Testis (tissue), 3 donors: ENCODE data around the gene C3. TPM values are rescaled to one million over a fixed set of nuclear protein-coding genes. Genes with fewer than 3 reads are reported as not detected.

Experiments
- DNase-seq: peaks from one replicate; pipeline ENCODE4 v3.0.0-alpha.2; 2019
- H3K27ac ChIP-seq, 2 donors: fragments of 200-600 bp; sonication (generic); one replicate each; pipeline ENCODE4 v1.5.1; 2019
- H3K27me3 ChIP-seq: fragments of 200-600 bp; sonication (generic); one replicate; pipeline ENCODE4 v1.5.1; 2019
- H3K36me3 ChIP-seq: fragments of 200-600 bp; sonication (generic); one replicate; pipeline ENCODE4 v1.5.1; 2017; ENCODE audit warnings: low read depth; ENCODE audit errors: missing control alignments
- H3K4me1 ChIP-seq: fragments of 200-600 bp; sonication (generic); one replicate; pipeline ENCODE4 v1.5.1; 2019
- H3K4me3 ChIP-seq, 2 donors: fragments of 200-600 bp; sonication (generic); one replicate each; pipeline ENCODE4 v1.5.1; 2017 to 2019
- H3K9me3 ChIP-seq: fragments of 200-600 bp; sonication (generic); one replicate; pipeline ENCODE4 v1.5.1; 2017
- CTCF ChIP-seq, 3 experiments: fragments of 450-650 bp in 2 of 3; fragments of 200-600 bp in 1 of 3; sonication (generic) in 1 of 3; IDR thresholded peaks; one replicate each; pipeline ENCODE4 v1.5.1; 2016 to 2019; ENCODE audit warnings: antibody characterized with exemption in 3 of 3, mild to moderate bottlenecking in 2 of 3, moderate library complexity in 1 of 3
- POLR2A ChIP-seq: fragments of 450-650 bp; IDR thresholded peaks from one replicate; pipeline ENCODE4 v1.6.1; 2017; ENCODE audit warnings: antibody characterized with exemption, mild to moderate bottlenecking, moderate library complexity
- WGBS, 2 donors: methylation state at CpG; one replicate each; pipeline ENCODE4 v1.1.5; 2018; 5-methylcytosine and 5-hydroxymethylcytosine counted together
- intact Hi-C: fragments of 100-400 bp; cut with DNase I; formaldehyde crosslinking; loops from one replicate; pipeline ENCODE4 v1.15.1; 2023; ENCODE audit warnings: low total_unique reads
- polyA plus RNA-seq: library from polyadenylated mRNA; stranded (reverse); fragments of 350-450 nt; fragmentation: Illumina TruSeq; extraction: RNeasy Lipid Tissue Mini Kit (QIAGEN cat#74804); gene quantifications from one replicate; pipeline ENCODE4 v1.2.3, GENCODE V29; 2014; ENCODE audit warnings: low read depth, low replicate concordance; ENCODE audit not compliant: insufficient read depth
- total RNA-seq, 2 donors: library from RNA; depleted of rRNA; stranded (reverse); fragments of >200 nt; gene quantifications; one replicate each; pipeline ENCODE4 v1.2.3, GENCODE V29; 2016

The C3 gene
- total and polyA plus RNA-seq, 3 donors from 2014 or later: 49.5 to 500 (median 131) TPM

GRCh38 chr19:6654347-6655310 is 65.8 kb downstream of the C3 start:
- WGBS, 2 donors: 65 to 73% methylated on average over 15 of the region's 15 CpGs
- TF ChIP-seq POLR2A (no peak), CTCF (IDR thresholded peaks at IDR 0.05) (no peak)
- Histone ChIP-seq H3K27me3 (no peaks in the 10 kb centered on the region), H3K4me3 (no peak overlapping the region), H3K27ac (no peak overlapping the region), H3K4me1 (no peaks in the 10 kb centered on the region), H3K36me3 (no peaks in the 10 kb centered on the region), H3K9me3 (no peaks in the 10 kb centered on the region)
- intact Hi-C loops: no loop called here
- DNase-seq: no peak

GRCh38 chr19:6652805-6653094 is 67.7 kb downstream of the C3 start:
- intact Hi-C loops: no loop called here

GRCh38 chr19:6651965-6652804 is 68.3 kb downstream of the C3 start:
- Histone ChIP-seq H3K4me1 (no peaks in the 10 kb centered on the region), H3K27me3 (no peaks in the 10 kb centered on the region), H3K36me3 (no peaks in the 10 kb centered on the region), H3K4me3 (no peak overlapping the region), H3K27ac (no peak overlapping the region), H3K9me3 (no peaks in the 10 kb centered on the region)
- no peak for DNase-seq
- 81 to 86% methylated on average over 6 of the region's 6 CpGs for WGBS, 2 donors
- no peak for TF ChIP-seq POLR2A
- TF ChIP-seq CTCF (IDR thresholded peaks at IDR 0.05): no peak
- intact Hi-C loops: no loop called here

More at GRCh38 chr19:6652805-6653094, 67.7 kb downstream of the C3 start:
- Histone ChIP-seq H3K4me1 (no peaks in the 10 kb centered on the region), H3K4me3 (no peak overlapping the region), H3K9me3 (no peaks in the 10 kb centered on the region), H3K36me3 (no peaks in the 10 kb centered on the region), H3K27ac (no peak overlapping the region), H3K27me3 (no peaks in the 10 kb centered on the region)
- no peak for DNase-seq
- no peak for TF ChIP-seq POLR2A
- no peak for TF ChIP-seq CTCF (IDR thresholded peaks at IDR 0.05)
- 86 to 89% methylated on average over 1 of the region's 1 CpG for WGBS, 2 donors

- no peak overlapping the region for H3K4me3 ChIP-seq
- intact Hi-C loops: no loop called here
- no peak for DNase-seq
- 55 to 59% methylated on average over 2 of the region's 2 CpGs for WGBS, 2 donors
- H3K4me1 ChIP-seq: no peaks in the 10 kb centered on the region
- no peaks in the 10 kb centered on the region for H3K36me3 ChIP-seq
- TF ChIP-seq POLR2A (no peak), CTCF (IDR thresholded peaks at IDR 0.05) (no peak)
- H3K27me3 ChIP-seq: no peaks in the 10 kb centered on the region
- H3K9me3 ChIP-seq: no peaks in the 10 kb centered on the region
- no peak overlapping the region for H3K27ac ChIP-seq
Measured at GRCh38 chr19:6649185-6649584, 71.3 kb downstream of the C3 start.
